Neural cell (in vitro differentiated cells): ENCODE data around the gene FBXO36. TPM values are rescaled to one million over a fixed set of nuclear protein-coding genes. Genes with fewer than 3 reads are reported as not detected.

Experiments
- H2AFZ ChIP-seq: fragments of 200-600, 300-800 bp; sonication (generic), shearing (Covaris generic); 2 replicates; pipeline ENCODE4 v1.6.0; 2014; ENCODE audit warnings: low read depth, mild to moderate bottlenecking, antibody characterized with exemption, low read length, moderate library complexity
- H3F3A ChIP-seq: fragments of 200-600 bp; shearing (Covaris generic); 2 replicates; pipeline ENCODE4 v1.6.1; 2016; ENCODE audit warnings: mild to moderate bottlenecking, moderate library complexity, mixed read lengths, antibody characterized with exemption, low read length; ENCODE audit not compliant: insufficient read depth, poor library complexity, severe bottlenecking
- H3K27ac ChIP-seq: fragments of 200-600, 300-800 bp; sonication (generic), shearing (Covaris generic); 2 replicates; pipeline ENCODE4 v1.5.1; 2014; ENCODE audit warnings: mild to moderate bottlenecking, low read length, moderate library complexity
- H3K27me3 ChIP-seq: fragments of 300-800, 200-600 bp; sonication (generic), shearing (Covaris generic); 2 replicates; pipeline ENCODE4 v1.6.0; 2014; ENCODE audit warnings: mild to moderate bottlenecking, low read depth, low read length, moderate library complexity; ENCODE audit not compliant: insufficient read depth
- H3K36me3 ChIP-seq: fragments of 300-800, 200-600 bp; sonication (generic), shearing (Covaris generic); 2 replicates; pipeline ENCODE4 v1.5.1; 2014; ENCODE audit warnings: mild to moderate bottlenecking, antibody characterized with exemption, low read length, moderate library complexity; ENCODE audit not compliant: insufficient read depth
- H3K4me2 ChIP-seq: fragments of 300-800, 200-600 bp; sonication (generic), shearing (Covaris generic); 2 replicates; pipeline ENCODE4 v1.6.0; 2014; ENCODE audit warnings: mild to moderate bottlenecking, low read length
- H3K4me3 ChIP-seq: fragments of 300-800, 200-600 bp; sonication (generic), shearing (Covaris generic); 2 replicates; pipeline ENCODE4 v1.5.1; 2014; ENCODE audit warnings: mild to moderate bottlenecking, low read length, moderate library complexity
- H3K79me2 ChIP-seq: fragments of 200-600 bp; shearing (Covaris generic); replicated peaks from 2 replicates; pipeline ENCODE4 v1.6.0; 2014; ENCODE audit warnings: mild to moderate bottlenecking, low read length, moderate library complexity; ENCODE audit not compliant: insufficient read depth
- H3K9ac ChIP-seq: fragments of 300-800, 200-600 bp; sonication (generic), shearing (Covaris generic); 2 replicates; pipeline ENCODE4 v1.6.1; 2016; ENCODE audit warnings: mild to moderate bottlenecking, low read length, mixed read lengths
- H3K9me2 ChIP-seq: fragments of 200-600 bp; shearing (Covaris generic); 2 replicates; pipeline ENCODE4 v1.6.1; 2016; ENCODE audit warnings: mild to moderate bottlenecking, low read length, mixed read lengths; ENCODE audit not compliant: insufficient read depth
- H3K9me3 ChIP-seq: fragments of 200-600, 300-800 bp; sonication (generic), shearing (Covaris generic); 2 replicates; pipeline ENCODE4 v1.6.1; 2016; ENCODE audit warnings: mild to moderate bottlenecking, mixed run types, low read length, moderate library complexity, mixed read lengths
- H4K20me1 ChIP-seq: fragments of 200-600 bp; shearing (Covaris generic); 2 replicates; pipeline ENCODE4 v1.6.1; 2016; ENCODE audit warnings: mild to moderate bottlenecking, mixed run types; ENCODE audit not compliant: insufficient read depth
- CTCF ChIP-seq: fragments of 450-650 bp; IDR thresholded peaks from 2 replicates; pipeline ENCODE4 v1.5.1; 2014; ENCODE audit warnings: antibody characterized with exemption, mild to moderate bottlenecking, moderate library complexity; ENCODE audit not compliant: poor library complexity, severe bottlenecking
- EP300 ChIP-seq: fragments of 450-650 bp; conservative IDR thresholded peaks from 2 replicates; pipeline ENCODE4 v1.6.1; 2014; ENCODE audit warnings: antibody characterized with exemption, mild to moderate bottlenecking, moderate library complexity; ENCODE audit not compliant: poor library complexity, severe bottlenecking
- EZH2 ChIP-seq: fragments of 200-600, 300-800 bp; shearing (Covaris generic), sonication (generic); IDR thresholded peaks from 2 replicates; pipeline ENCODE4 v1.6.1; 2014; ENCODE audit warnings: antibody characterized with exemption, low read length, borderline replicate concordance, mild to moderate bottlenecking; ENCODE audit not compliant: insufficient read depth, poor library complexity, severe bottlenecking
- MXI1 ChIP-seq: fragments of 450-650 bp; conservative IDR thresholded peaks from 2 replicates; pipeline ENCODE4 v1.6.1; 2014; ENCODE audit warnings: antibody characterized with exemption, mild to moderate bottlenecking; ENCODE audit not compliant: poor library complexity, severe bottlenecking
- POLR2AphosphoS5 ChIP-seq: IDR thresholded peaks from 2 replicates; pipeline ENCODE4 v1.6.1; 2012
- RAD21 ChIP-seq: fragments of 450-650 bp; conservative IDR thresholded peaks from 2 replicates; pipeline ENCODE4 v1.6.1; 2014; ENCODE audit warnings: antibody characterized with exemption, mild to moderate bottlenecking, moderate library complexity
- REST ChIP-seq: IDR thresholded peaks from 2 replicates; pipeline ENCODE4 v1.6.1; 2012; ENCODE audit warnings: borderline replicate concordance
- SMC3 ChIP-seq: fragments of 450-650 bp; conservative IDR thresholded peaks from 2 replicates; pipeline ENCODE4 v1.6.1; 2014; ENCODE audit warnings: antibody characterized with exemption, mild to moderate bottlenecking, moderate library complexity; ENCODE audit not compliant: poor library complexity
- TAF1 ChIP-seq: IDR thresholded peaks from 2 replicates; pipeline ENCODE4 v1.6.1; 2012; ENCODE audit warnings: low read depth
- polyA plus RNA-seq: library from polyadenylated mRNA; depleted of rRNA; stranded (reverse); fragments of >200 nt; gene quantifications from 2 replicates; pipeline ENCODE4 v1.2.3, GENCODE V29; 2014

FBXO36 gene
- polyA plus RNA-seq, 1 donor from 2014 or later: 6.3 TPM

GRCh38 chr2:230011617-230012016 is 89.3 kb downstream of the FBXO36 start:
- no peak overlapping the region for H3K27ac ChIP-seq
- no peaks in the 10 kb centered on the region for H3F3A ChIP-seq
- TF ChIP-seq EZH2: no peak
- no peak for TF ChIP-seq POLR2AphosphoS5
- no peak for TF ChIP-seq REST
- TF ChIP-seq RAD21: no peak
- no peak for TF ChIP-seq MXI1
- TF ChIP-seq CTCF: no peak
- TF ChIP-seq EP300: no peak
- no peak for TF ChIP-seq SMC3
- TF ChIP-seq TAF1: no peak
- H3K9me3 ChIP-seq: no peaks in the 10 kb centered on the region
- H3K9ac ChIP-seq: no peak overlapping the region
- no peak overlapping the region for H3K4me2 ChIP-seq
- H3K79me2 ChIP-seq: no peaks in the 10 kb centered on the region
- no peak overlapping the region for H3K4me3 ChIP-seq
- no peak overlapping the region for H2AFZ ChIP-seq
- no peaks in the 10 kb centered on the region for H3K27me3 ChIP-seq
- H3K36me3 ChIP-seq: no peaks in the 10 kb centered on the region
- no peaks in the 10 kb centered on the region for H3K9me2 ChIP-seq
- no peaks in the 10 kb centered on the region for H4K20me1 ChIP-seq

- TF ChIP-seq CTCF: no peak
- no peak for TF ChIP-seq TAF1
- TF ChIP-seq REST: no peak
- TF ChIP-seq EP300: no peak
- TF ChIP-seq MXI1: no peak
- no peak for TF ChIP-seq RAD21
- TF ChIP-seq POLR2AphosphoS5: no peak
- no peak for TF ChIP-seq SMC3
- no peak for TF ChIP-seq EZH2
- no peak overlapping the region for H3K4me2 ChIP-seq
- H4K20me1 ChIP-seq: no peaks in the 10 kb centered on the region
- H3K79me2 ChIP-seq: no peaks in the 10 kb centered on the region
- no peak overlapping the region for H3K4me3 ChIP-seq
- no peak overlapping the region for H3K9ac ChIP-seq
- H3K27ac ChIP-seq: no peak overlapping the region
- H2AFZ ChIP-seq: no peak overlapping the region
- H3K9me3 ChIP-seq: no peaks in the 10 kb centered on the region
- no peaks in the 10 kb centered on the region for H3K27me3 ChIP-seq
- H3K36me3 ChIP-seq: no peaks in the 10 kb centered on the region
- no peaks in the 10 kb centered on the region for H3F3A ChIP-seq
- no peaks in the 10 kb centered on the region for H3K9me2 ChIP-seq
Observed at GRCh38 chr2:230012267-230012884, 90.1 kb downstream of the FBXO36 start.
